ENCODE results near the gene FOXD3. TPM values are rescaled to one million over a fixed set of nuclear protein-coding genes. Genes with fewer than 3 reads are reported as not detected.

The FOXD3 gene
- total and polyA plus RNA-seq, 11 donors, result 0.03 to 0.81 (median 0.26) TPM; not detected in 1

GRCh38 chr1:63294803-63295594 is 27.4 kb upstream of the FOXD3 start:
- H3K4me3 ChIP-seq, result no peak overlapping the region
- TF ChIP-seq CTCF (IDR thresholded peaks at IDR 0.05), result no peak
- TF ChIP-seq POLR2A (IDR thresholded peaks at IDR 0.05), result no peak
- intact Hi-C loops (cut with DNase I), result no loop called here
- H3K27ac ChIP-seq, result no peak overlapping the region
- DNase-seq, result no peak
- 28 to 39% (median 34%) methylated on average over 6 of the region's 6 CpGs for WGBS, 4 donors
- no peak for ATAC-seq
- H3K4me1 ChIP-seq, result no peaks in the 10 kb centered on the region
- peaks cover 0 to 9% (median under 1%) of the 10 kb centered on the region in 12 donors for H3K9me3 ChIP-seq
- H3K36me3 ChIP-seq, result no peaks in the 10 kb centered on the region
- peaks cover 0 to 33% (median 0%) of the 10 kb centered on the region in 9 donors for H3K27me3 ChIP-seq

DNA sequence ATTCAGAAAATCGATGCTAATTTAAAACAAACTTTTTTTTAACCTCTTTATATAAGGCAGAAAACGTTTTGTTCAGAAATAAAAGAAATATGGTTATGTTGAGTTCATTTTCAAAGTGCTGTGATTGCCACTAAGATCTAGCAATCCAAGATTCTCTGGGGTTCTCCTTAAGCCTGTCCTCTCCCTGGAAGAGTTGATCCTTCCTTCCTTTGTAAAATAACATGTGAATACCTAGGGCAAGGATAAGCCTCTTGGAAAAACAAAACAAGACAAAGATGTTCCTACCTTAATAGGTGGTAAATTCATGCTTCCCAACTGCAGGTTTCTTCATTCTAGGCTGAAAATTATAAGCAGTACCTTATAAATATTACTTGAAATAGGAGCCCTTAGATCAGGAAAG is 18.0 kb upstream of the FOXD3 start:
- TF ChIP-seq POLR2A (IDR thresholded peaks at IDR 0.05), result no peak
- no peak for TF ChIP-seq CTCF (IDR thresholded peaks at IDR 0.05)
- H3K4me3 ChIP-seq, result no peak overlapping the region
- no peaks in the 10 kb centered on the region for H3K4me1 ChIP-seq
- H3K27me3 ChIP-seq, result peaks cover 0 to 78% (median 27%) of the 10 kb centered on the region in 9 donors
- no peaks in the 10 kb centered on the region for H3K36me3 ChIP-seq
- peaks cover 0 to 12% (median 0%) of the 10 kb centered on the region in 12 donors for H3K9me3 ChIP-seq
- ATAC-seq (no peak), DNase-seq (no peak)
- intact Hi-C loops (cut with DNase I), result no loop called here
- no peak overlapping the region for H3K27ac ChIP-seq
- WGBS, 4 donors, result 14 to 26% (median 24%) methylated on average over 2 of the region's 2 CpGs

DNA sequence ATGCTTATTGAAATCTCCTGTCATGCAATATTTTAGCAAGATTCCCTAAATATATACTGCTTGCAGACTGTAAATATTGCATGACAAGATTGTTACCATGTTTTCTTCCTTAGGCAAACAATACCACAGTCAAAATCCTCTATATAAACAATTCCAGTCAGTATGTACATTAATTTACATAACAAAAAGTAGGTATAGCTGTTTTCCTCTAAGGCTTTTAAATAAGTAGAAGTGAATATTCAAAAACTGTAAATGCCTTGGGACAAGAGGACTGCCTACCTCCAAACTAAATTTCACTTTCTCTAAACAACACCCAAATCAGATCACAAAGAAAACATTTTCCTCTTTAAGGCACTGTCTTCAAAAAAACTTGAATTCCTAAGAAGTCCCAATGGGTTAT is 17.3 kb upstream of the FOXD3 start:
- no peak for ATAC-seq
- intact Hi-C loops (cut with DNase I), result no loop called here
- no peak overlapping the region for H3K27ac ChIP-seq
- H3K27me3 ChIP-seq, result peaks cover 0 to 79% (median 28%) of the 10 kb centered on the region in 9 donors
- H3K4me3 ChIP-seq, result no peak overlapping the region
- no peaks in the 10 kb centered on the region for H3K4me1 ChIP-seq
- peaks cover 0 to 12% (median 0%) of the 10 kb centered on the region in 12 donors for H3K9me3 ChIP-seq
- TF ChIP-seq POLR2A (IDR thresholded peaks at IDR 0.05), result no peak
- no peak for TF ChIP-seq CTCF (IDR thresholded peaks at IDR 0.05)
- DNase-seq, result no peak
- no peaks in the 10 kb centered on the region for H3K36me3 ChIP-seq

- TF ChIP-seq POLR2A (IDR thresholded peaks at IDR 0.05), result no peak
- no peak for TF ChIP-seq CTCF (IDR thresholded peaks at IDR 0.05)
- Histone ChIP-seq H3K9me3 (peaks cover 0 to 12% (median 0%) of the 10 kb centered on the region in 12 donors), H3K4me1 (no peaks in the 10 kb centered on the region), H3K27ac (no peak overlapping the region), H3K4me3 (no peak overlapping the region), H3K27me3 (peaks cover 0 to 86% (median 35%) of the 10 kb centered on the region in 9 donors), H3K36me3 (no peaks in the 10 kb centered on the region)
- intact Hi-C loops (cut with DNase I), result no loop called here
- no peak for ATAC-seq
- DNase-seq, result no peak
- WGBS, 4 donors, result 59 to 74% (median 62%) methylated on average over 1 of the region's 1 CpG
Observed at GRCh38 chr1:63307196-63307794, 15.1 kb upstream of the FOXD3 start.
